Cardiac muscle cell (in vitro differentiated cells and primary cell): ENCODE results near the gene UBXN4. TPM values are rescaled to one million over a fixed set of nuclear protein-coding genes. Genes with fewer than 3 reads are reported as not detected.
"Not testable (repeated sequence)": the region's sequence is repeated elsewhere in the genome, so short reads cannot be mapped to it uniquely, and the experiment has no call there.

Experiments
- DNase-seq, 2 donors: peaks; one replicate each; pipeline versions ENCODE4 v3.0.0 to v3.0.0-alpha.2; 2010 to 2017; ENCODE audit warnings: low read depth in 1 of 2, low spot score in 1 of 2
- H3K27ac ChIP-seq: fragments of 200-600 bp; sonication (generic); 2 replicates; pipeline ENCODE4 v1.5.1; 2016
- H3K27me3 ChIP-seq: fragments of 200-600 bp; sonication (generic); 2 replicates; pipeline ENCODE4 v1.6.0; 2016; ENCODE audit warnings: control low read depth
- H3K36me3 ChIP-seq: fragments of 200-600 bp; sonication (generic); 2 replicates; pipeline ENCODE4 v1.5.1; 2016; ENCODE audit warnings: control low read depth
- H3K4me1 ChIP-seq: fragments of 200-600 bp; sonication (generic); 2 replicates; pipeline ENCODE4 v1.8.1; 2017; ENCODE audit warnings: low read depth, mild to moderate bottlenecking, mixed run types
- H3K4me3 ChIP-seq: fragments of 200-600 bp; sonication (generic); 2 replicates; pipeline ENCODE4 v1.5.1; 2016; ENCODE audit warnings: mild to moderate bottlenecking
- H3K9me3 ChIP-seq: fragments of 200-600 bp; sonication (generic); 2 replicates; pipeline ENCODE4 v1.5.1; 2017; ENCODE audit warnings: low read depth, mild to moderate bottlenecking, control low read depth
- polyA plus RNA-seq: library from polyadenylated mRNA; unstranded; fragments of >200 nt; fragmentation: Nextera tagmentation; extraction: Ambion mirVana; gene quantifications from 2 replicates; pipeline ENCODE4 v1.2.1, GENCODE V29; 2016
- total RNA-seq: library from RNA; depleted of rRNA; stranded (reverse); fragments of >200 nt; gene quantifications from 2 replicates; pipeline ENCODE4 v1.2.3, GENCODE V29; 2016
- TF ChIP-seq, protein P1 (sequence below): IDR thresholded peaks from 2 replicates; pipeline ENCODE4 v1.5.1; 2012; ENCODE audit warnings: low read depth, mild to moderate bottlenecking, low read length

Gene UBXN4
- total and polyA plus RNA-seq, 2 experiments from 2014 or later, result 35.5 to 193 TPM

DNA sequence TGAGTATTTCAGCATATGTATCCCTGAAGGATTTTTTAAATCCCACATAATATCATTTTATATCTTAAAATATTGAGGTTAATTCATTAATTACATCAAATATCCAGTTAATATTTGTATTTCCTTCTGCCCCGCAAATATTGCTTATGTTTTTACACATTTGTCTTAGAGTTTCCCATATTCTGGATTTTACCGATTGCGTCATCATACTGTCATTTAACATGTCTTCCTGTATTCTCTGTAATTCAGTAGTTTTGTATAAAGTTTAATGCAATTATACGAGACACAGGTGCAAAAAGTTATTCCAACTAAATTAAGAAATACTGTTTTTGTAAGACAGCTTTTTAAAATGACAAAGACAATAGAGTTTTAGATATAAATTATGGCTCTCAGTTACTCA is 33.5 kb upstream of the UBXN4 start:
- H3K27me3 ChIP-seq, result no peaks in the 10 kb centered on the region
- no peak overlapping the region for H3K4me3 ChIP-seq
- no peaks in the 10 kb centered on the region for H3K4me1 ChIP-seq
- no peak overlapping the region for H3K27ac ChIP-seq
- TF ChIP-seq, protein P1, sequence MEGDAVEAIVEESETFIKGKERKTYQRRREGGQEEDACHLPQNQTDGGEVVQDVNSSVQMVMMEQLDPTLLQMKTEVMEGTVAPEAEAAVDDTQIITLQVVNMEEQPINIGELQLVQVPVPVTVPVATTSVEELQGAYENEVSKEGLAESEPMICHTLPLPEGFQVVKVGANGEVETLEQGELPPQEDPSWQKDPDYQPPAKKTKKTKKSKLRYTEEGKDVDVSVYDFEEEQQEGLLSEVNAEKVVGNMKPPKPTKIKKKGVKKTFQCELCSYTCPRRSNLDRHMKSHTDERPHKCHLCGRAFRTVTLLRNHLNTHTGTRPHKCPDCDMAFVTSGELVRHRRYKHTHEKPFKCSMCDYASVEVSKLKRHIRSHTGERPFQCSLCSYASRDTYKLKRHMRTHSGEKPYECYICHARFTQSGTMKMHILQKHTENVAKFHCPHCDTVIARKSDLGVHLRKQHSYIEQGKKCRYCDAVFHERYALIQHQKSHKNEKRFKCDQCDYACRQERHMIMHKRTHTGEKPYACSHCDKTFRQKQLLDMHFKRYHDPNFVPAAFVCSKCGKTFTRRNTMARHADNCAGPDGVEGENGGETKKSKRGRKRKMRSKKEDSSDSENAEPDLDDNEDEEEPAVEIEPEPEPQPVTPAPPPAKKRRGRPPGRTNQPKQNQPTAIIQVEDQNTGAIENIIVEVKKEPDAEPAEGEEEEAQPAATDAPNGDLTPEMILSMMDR, result no peak
- peaks cover 9% of the 10 kb centered on the region for H3K36me3 ChIP-seq
- no peak for DNase-seq
- no peaks in the 10 kb centered on the region for H3K9me3 ChIP-seq

DNA sequence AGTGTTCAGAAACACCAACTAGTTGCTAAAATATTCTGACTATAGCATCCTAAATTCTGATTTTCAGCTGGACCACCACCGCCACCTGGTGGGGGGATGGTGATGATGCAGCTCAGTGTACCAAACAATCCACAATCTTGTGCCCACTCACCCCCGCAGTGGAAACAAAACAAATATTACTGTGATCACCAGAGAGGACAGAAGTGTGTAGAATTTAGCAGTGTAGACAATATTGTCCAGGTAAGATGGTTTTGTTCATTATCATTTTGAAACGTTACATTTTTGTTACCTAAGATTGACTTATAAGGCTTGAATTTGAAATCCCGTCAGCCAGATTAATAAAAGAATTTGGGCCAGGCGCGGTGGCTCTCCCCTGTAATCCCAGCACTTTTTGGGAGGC is 31.7 kb upstream of the UBXN4 start:
- Histone ChIP-seq H3K4me1 (no peaks in the 10 kb centered on the region), H3K27ac (no peak overlapping the region), H3K27me3 (no peaks in the 10 kb centered on the region), H3K9me3 (no peaks in the 10 kb centered on the region), H3K36me3 (peaks cover 9% of the 10 kb centered on the region), H3K4me3 (no peak overlapping the region)
- DNase-seq, result peak; percentile 52 to 63
- TF ChIP-seq, protein P1, result peak; percentile 92

DNA sequence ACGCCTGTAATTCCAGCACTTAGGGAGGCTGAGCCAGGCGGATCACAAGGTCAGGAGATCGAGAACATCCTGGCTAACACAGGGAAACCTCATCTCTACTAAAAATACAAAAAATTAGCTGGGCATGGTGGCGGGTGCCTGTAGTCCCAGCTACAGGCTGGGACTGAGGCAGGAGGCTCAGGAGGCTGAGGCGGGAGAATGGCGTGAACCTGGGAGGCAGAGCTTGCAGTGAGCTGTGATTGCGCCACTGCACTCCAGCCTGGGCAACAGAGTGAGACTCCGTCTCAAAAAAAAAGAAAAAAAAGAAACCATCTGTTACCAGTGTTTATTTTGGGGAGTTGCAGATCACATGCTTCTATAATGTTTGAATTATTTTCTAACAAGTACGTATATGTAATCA is 26.6 kb upstream of the UBXN4 start:
- not testable (repeated sequence) for H3K9me3 ChIP-seq, DNase-seq, H3K4me3 ChIP-seq, H3K27me3 ChIP-seq, H3K4me1 ChIP-seq, H3K27ac ChIP-seq
- H3K36me3 ChIP-seq, result peaks cover 22% of the 10 kb centered on the region

DNA sequence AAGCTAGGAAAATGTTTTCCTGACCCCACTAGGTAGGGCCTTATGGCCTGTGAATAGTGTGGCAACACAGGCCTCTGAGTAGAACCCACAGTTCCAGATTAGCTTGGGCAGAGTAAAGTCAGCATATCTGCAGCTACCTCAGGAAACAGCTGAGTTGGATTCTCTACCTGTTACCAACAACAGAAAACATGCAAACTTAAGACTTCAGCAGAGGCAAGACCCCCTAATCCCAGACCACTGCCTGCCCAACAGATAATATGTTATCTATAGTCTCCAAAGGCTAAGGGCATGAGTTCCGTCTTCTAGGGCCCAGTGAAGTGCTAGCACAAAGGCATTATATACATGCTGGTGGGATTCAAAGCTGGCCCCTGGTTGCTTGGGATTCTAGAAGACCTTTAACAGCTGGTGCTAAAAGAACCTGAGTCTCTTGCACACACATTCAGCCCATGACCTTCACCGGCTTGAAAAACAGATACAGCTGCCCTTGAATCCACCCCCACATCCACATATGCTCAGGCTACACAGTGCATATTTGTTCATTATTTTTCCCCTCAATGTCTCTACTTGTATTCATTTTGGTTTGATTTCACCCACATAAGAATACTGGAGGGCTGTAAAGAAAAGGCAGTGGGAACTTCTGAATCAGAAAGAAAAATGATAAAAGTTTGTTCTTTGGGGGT is 13.5 kb upstream of the UBXN4 start:
- H3K4me1 ChIP-seq, result no peaks in the 10 kb centered on the region
- TF ChIP-seq, protein P1, result no peak
- peak overlapping the region; percentile 12 for H3K27ac ChIP-seq
- DNase-seq, result no peak
- H3K9me3 ChIP-seq, result no peaks in the 10 kb centered on the region
- H3K36me3 ChIP-seq, result peaks cover 7% of the 10 kb centered on the region
- H3K4me3 ChIP-seq, result no peak overlapping the region
- H3K27me3 ChIP-seq, result no peaks in the 10 kb centered on the region

DNA sequence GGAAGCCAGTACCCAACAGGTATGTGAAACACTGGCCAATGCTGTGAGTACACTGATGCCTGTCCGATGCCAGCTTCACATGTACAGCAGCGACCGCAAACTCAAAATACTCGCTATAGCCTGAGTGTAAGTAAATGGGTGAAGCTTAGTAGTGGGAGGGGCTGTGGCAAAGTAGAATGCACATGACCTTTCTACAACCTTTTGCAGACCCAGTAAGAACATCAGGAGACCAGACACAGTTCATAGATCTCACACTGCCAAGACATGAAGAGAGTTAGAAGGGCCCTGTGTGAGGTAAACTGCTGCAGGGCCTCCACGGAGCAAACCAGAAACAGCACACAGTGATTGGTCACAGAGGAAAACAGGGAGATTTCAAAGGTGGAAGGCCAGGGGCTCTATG is 9.1 kb upstream of the UBXN4 start:
- Histone ChIP-seq H3K4me3 (no peak overlapping the region), H3K9me3 (no peaks in the 10 kb centered on the region), H3K36me3 (no peaks in the 10 kb centered on the region), H3K4me1 (no peaks in the 10 kb centered on the region), H3K27me3 (no peaks in the 10 kb centered on the region), H3K27ac (no peak overlapping the region)
- TF ChIP-seq, protein P1, result no peak
- DNase-seq, result no peak

DNA sequence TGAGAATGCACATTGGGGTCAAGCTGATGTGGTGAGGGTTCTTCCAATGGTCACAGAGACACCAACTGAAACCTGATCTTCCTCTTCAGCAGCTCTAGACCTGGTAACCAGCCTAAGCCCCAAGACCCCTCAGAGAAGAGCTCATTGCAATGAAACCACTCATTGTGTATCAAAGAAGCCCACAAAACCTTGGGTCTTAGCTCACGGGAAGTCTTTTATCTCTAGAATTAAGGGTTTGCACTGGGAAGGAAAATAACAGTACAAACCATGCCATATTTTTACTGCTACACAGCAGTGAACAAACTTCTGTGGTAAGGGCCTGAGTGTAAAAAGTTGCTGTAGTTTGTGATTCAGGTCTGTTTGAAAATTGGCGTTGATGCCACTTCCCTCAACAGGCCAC is 8.6 kb upstream of the UBXN4 start:
- TF ChIP-seq, protein P1, result no peak
- no peak for DNase-seq

More for the DNA sequence above, 8.6 kb upstream of the UBXN4 start:
- Histone ChIP-seq H3K4me1 (no peaks in the 10 kb centered on the region), H3K27ac (no peak overlapping the region), H3K27me3 (no peaks in the 10 kb centered on the region), H3K36me3 (no peaks in the 10 kb centered on the region), H3K4me3 (no peak overlapping the region), H3K9me3 (no peaks in the 10 kb centered on the region)
